ENCODE measurements around the gene ARL17A.
"Not testable (repeated sequence)": the region's sequence is repeated elsewhere in the genome, so short reads cannot be mapped to it uniquely, and the experiment has no call there.

Gene ARL17A

DNA sequence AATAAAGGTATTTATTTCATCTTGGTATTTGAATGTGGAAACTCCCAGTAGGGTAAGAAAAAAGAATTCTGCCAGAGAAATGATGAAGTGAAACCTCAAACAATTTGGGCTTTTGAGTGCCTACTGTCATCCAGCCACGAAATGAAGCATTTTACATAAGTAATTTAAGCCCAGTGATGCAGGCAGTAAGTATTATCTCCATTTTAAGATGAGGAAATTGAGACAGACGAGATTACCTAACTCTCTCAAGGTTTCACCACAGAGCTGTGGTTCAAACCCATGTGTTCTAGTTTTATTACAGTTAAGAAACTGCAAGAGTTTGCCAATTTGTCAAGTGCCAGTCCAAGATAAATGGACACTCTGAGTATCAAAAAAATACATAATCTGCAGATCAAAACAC lies 13.2 kb downstream of the ARL17A start:
- not testable (repeated sequence) for H3K4me3 ChIP-seq (ENCODE audit: low read depth, low read length); DNase-seq (ENCODE audit: low read depth)

- not testable (repeated sequence) for H3K4me3 ChIP-seq (ENCODE audit: low read depth, low read length)
Observed at GRCh38 chr17:46560048-46560447, 19.4 kb downstream of the ARL17A start.

GRCh38 chr17:46559155-46559554 lies 20.3 kb downstream of the ARL17A start:
- DNase-seq (ENCODE audit: low read depth), result not testable (repeated sequence)

More at GRCh38 chr17:46560048-46560447, 19.4 kb downstream of the ARL17A start:
- not testable (repeated sequence) for DNase-seq (ENCODE audit: low read depth)

GRCh38 chr17:46548607-46549006 lies 30.9 kb downstream of the ARL17A start:
- not testable (repeated sequence) for H3K4me3 ChIP-seq (ENCODE audit: low read depth, low read length); DNase-seq (ENCODE audit: low read depth)

More at GRCh38 chr17:46559155-46559554, 20.3 kb downstream of the ARL17A start:
- H3K4me3 ChIP-seq (ENCODE audit: low read depth, low read length), result not testable (repeated sequence)

- DNase-seq (ENCODE audit: low read depth); H3K4me3 ChIP-seq (ENCODE audit: low read depth, low read length): not testable (repeated sequence)
Observed at GRCh38 chr17:46534716-46535115, 44.8 kb downstream of the ARL17A start.

- DNase-seq (ENCODE audit: low read depth), result not testable (repeated sequence)
Observed at GRCh38 chr17:46512168-46512567, 67.3 kb downstream of the ARL17A start, which contains the start of gene LRRC37A2. Gene LRRC37A2, plus strand, starts transcription at chr17:46512468. Its CDS starts 245 bp downstream, at chr17:46512713.

DNA sequence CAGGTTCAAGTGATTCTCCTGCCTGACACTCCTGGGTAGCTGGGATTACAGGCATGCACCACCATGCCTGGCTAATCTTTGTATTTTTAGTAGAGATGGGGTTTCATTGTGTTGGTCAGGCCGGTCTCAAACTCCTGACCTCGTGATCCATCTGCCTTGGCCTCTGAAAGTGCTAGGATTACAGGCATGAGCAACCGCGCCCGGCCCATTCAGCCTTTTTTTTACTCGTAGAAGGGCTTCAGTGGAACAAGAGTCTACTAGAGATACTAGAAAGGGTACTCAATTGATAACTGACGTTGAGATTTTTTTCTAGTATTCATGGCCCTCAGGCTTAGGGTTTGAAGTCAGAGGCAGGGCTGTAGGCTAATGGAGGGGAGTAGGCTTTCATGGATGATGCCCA lies 73.6 kb downstream of the ARL17A start:
- DNase-seq (ENCODE audit: low read depth), result not testable (repeated sequence)

More at GRCh38 chr17:46512168-46512567, 67.3 kb downstream of the ARL17A start, which contains the start of gene LRRC37A2:
- H3K4me3 ChIP-seq (ENCODE audit: low read depth, low read length), result not testable (repeated sequence)

GRCh38 chr17:46499437-46500139 lies 79.9 kb downstream of the ARL17A start:
- DNase-seq (ENCODE audit: low read depth); H3K4me3 ChIP-seq (ENCODE audit: low read depth, low read length): not testable (repeated sequence)

More for the DNA sequence above, 73.6 kb downstream of the ARL17A start:
- not testable (repeated sequence) for H3K4me3 ChIP-seq (ENCODE audit: low read depth, low read length)

DNA sequence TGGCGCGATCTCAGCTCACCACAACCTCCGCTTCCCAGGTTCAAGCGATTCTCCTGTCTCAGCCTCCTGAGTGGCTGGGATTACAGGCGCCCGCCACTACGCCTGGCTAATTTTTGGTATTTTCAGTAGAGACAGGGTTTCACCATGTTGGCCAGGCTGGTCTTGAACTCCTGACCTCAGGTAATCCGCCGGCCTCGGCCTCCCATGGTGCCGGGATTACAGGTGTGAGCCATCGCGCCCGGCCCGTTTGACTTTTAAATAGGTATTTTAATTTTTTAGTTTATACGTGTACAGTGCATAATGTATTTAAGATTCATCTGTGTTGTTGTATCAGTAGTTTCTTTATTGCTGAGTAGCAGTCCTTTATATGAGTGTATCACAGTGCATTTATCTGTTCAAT lies 87.5 kb downstream of the ARL17A start:
- not testable (repeated sequence) for H3K4me3 ChIP-seq (ENCODE audit: low read depth, low read length)

GRCh38 chr17:46481310-46481709 lies 98.2 kb downstream of the ARL17A start:
- not testable (repeated sequence) for H3K4me3 ChIP-seq (ENCODE audit: low read depth, low read length); DNase-seq (ENCODE audit: low read depth)

More for the DNA sequence above, 87.5 kb downstream of the ARL17A start:
- DNase-seq (ENCODE audit: low read depth), result not testable (repeated sequence)

GRCh38 chr17:46478823-46479222 lies 100.7 kb downstream of the ARL17A start:
- H3K4me3 ChIP-seq (ENCODE audit: low read depth, low read length); DNase-seq (ENCODE audit: low read depth): not testable (repeated sequence)

- not testable (repeated sequence) for DNase-seq (ENCODE audit: low read depth); H3K4me3 ChIP-seq (ENCODE audit: low read depth, low read length)
Observed at GRCh38 chr17:46475583-46475982, 103.9 kb downstream of the ARL17A start.

GRCh38 chr17:46474489-46474888 lies 105.0 kb downstream of the ARL17A start:
- not testable (repeated sequence) for DNase-seq (ENCODE audit: low read depth); H3K4me3 ChIP-seq (ENCODE audit: low read depth, low read length)

- DNase-seq (ENCODE audit: low read depth); H3K4me3 ChIP-seq (ENCODE audit: low read depth, low read length): not testable (repeated sequence)
Observed at GRCh38 chr17:46467618-46468017, 111.9 kb downstream of the ARL17A start.
